Lower leg skin (tissue), 3 donors: ENCODE results near the gene UBE2D1.

Experiments
- CTCF ChIP-seq, 3 donors: fragments of 450-650 bp; IDR thresholded peaks; one replicate each; pipeline ENCODE4 v1.5.1; 2016; ENCODE audit warnings: antibody characterized with exemption in 3 of 3, mild to moderate bottlenecking in 3 of 3, moderate library complexity in 2 of 3
- POLR2A ChIP-seq, 2 donors: fragments of 450-650 bp; IDR thresholded peaks; one replicate each; pipeline ENCODE4 v1.6.1; 2016 to 2017; ENCODE audit warnings: antibody characterized with exemption in 2 of 2, mild to moderate bottlenecking in 1 of 2, moderate library complexity in 1 of 2

GRCh38 chr10:58350023-58350422 lies 15.2 kb downstream of the UBE2D1 start:
- TF ChIP-seq CTCF (IDR thresholded peaks at IDR 0.05) = no peak
- TF ChIP-seq POLR2A (IDR thresholded peaks at IDR 0.05) = no peak
